HFF-Myc (cell line): ENCODE measurements around the gene TBCD.
"Not testable (repeated sequence)": the region's sequence is repeated elsewhere in the genome, so short reads cannot be mapped to it uniquely, and the experiment has no call there.

Experiments
- DNase-seq: peaks from one replicate; pipeline ENCODE4 v3.0.0-alpha.2; 2011; ENCODE audit warnings: low read depth; ENCODE audit errors: extremely low read depth
- H3K4me3 ChIP-seq: replicated peaks from 2 replicates; pipeline ENCODE4 v1.5.1; 2011; ENCODE audit warnings: low read depth, mild to moderate bottlenecking, control low read depth, low read length
- CTCF ChIP-seq: IDR thresholded peaks from 2 replicates; pipeline ENCODE4 v1.5.1; 2012; ENCODE audit warnings: mild to moderate bottlenecking, low read depth, low read length, control low read depth; ENCODE audit errors: missing control alignments

The TBCD gene

GRCh38 chr17:82780971-82781893, 29.4 kb downstream of the TBCD start:
- no peak for DNase-seq
- no peak for TF ChIP-seq CTCF
- H3K4me3 ChIP-seq: no peak overlapping the region

DNA sequence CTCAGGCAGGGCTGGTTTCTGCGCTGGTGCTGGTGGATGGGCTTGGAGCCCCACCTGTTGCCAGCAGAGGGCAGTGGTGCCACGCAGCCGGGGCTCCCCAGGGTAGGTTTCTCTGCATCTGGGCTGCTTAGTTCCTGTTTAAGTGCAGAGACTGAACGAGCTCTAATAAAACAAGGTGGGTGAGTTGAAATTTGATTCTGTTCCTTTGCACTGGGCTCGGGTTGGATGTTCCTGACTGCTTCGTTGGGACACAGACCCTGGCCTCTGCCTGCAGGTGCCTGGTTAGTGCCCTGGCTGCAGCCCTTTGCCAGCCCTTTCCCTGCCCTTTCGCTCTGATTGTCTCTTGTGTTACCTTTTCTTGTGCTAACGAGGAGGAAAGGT, 30.0 kb downstream of the TBCD start:
- no peak overlapping the region for H3K4me3 ChIP-seq
- peak; percentile 97 for TF ChIP-seq CTCF
- peak; percentile 44 for DNase-seq

DNA sequence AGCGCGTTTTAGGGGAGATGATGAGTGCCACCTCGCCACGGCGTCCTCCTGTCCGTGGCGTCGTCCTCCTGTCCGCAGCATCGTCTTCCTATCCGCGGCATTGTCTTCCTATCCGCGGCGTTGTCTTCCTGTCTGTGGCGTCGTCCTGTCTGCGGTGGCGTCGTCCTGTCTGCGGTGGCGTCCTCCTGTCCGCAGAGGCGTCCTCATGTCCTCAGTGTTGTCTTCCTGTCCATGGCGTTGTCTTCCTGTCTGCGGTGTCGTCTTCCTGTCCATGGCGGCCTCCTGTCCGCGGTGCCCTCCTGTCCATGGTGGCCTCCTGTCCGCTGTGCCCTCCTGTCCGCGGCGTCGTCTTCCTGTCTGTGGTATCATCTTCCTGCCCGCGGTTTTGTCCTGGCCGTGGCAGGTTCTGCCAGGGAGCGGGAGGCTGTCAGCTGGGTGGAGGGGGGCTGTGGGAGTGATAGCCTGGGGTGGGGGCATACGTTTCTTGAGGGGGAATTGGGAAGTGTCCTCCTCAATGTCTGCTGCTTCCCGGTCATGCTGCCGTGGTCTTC, 30.9 kb downstream of the TBCD start:
- DNase-seq: no peak
- no peak overlapping the region for H3K4me3 ChIP-seq
- no peak for TF ChIP-seq CTCF

- DNase-seq: no peak
- TF ChIP-seq CTCF: no peak
- H3K4me3 ChIP-seq: no peak overlapping the region
Observed at GRCh38 chr17:82783498-82783897, 31.6 kb downstream of the TBCD start.

- not testable (repeated sequence) for H3K4me3 ChIP-seq, DNase-seq
Observed at GRCh38 chr17:82785581-82785980, 33.7 kb downstream of the TBCD start.

GRCh38 chr17:82786427-82786826, 34.6 kb downstream of the TBCD start:
- no peak for TF ChIP-seq CTCF
- no peak for DNase-seq
- no peak overlapping the region for H3K4me3 ChIP-seq

GRCh38 chr17:82787081-82787848, 35.4 kb downstream of the TBCD start:
- H3K4me3 ChIP-seq: no peak overlapping the region
- no peak for DNase-seq
- no peak for TF ChIP-seq CTCF
